Right lobe of liver (tissue), 4 donors: ENCODE measurements around the gene GOLGA6A.
"Not testable (repeated sequence)": the region's sequence is repeated elsewhere in the genome, so short reads cannot be mapped to it uniquely, and the experiment has no call there.

Experiments
- POLR2A ChIP-seq: fragments of 450-650 bp; IDR thresholded peaks from one replicate; pipeline ENCODE4 v1.6.1; 2017; ENCODE audit warnings: antibody characterized with exemption, mild to moderate bottlenecking
- TF ChIP-seq, protein P1 (sequence below), 4 donors: fragments of 200-600 bp in 3 of 4; fragments of 450-650 bp in 1 of 4; IDR thresholded peaks; one replicate each; pipeline versions ENCODE4 v1.5.1 to v1.8.0; 2016 to 2022; ENCODE audit warnings: antibody characterized with exemption in 4 of 4, mild to moderate bottlenecking in 2 of 4
- donor health status: DM: no; HTN: no; CAD: no.
- donor health status: DM: no; HTN: no; CAD: no.
- donor health status: DM: no; HTN: yes; CAD: no.

DNA sequence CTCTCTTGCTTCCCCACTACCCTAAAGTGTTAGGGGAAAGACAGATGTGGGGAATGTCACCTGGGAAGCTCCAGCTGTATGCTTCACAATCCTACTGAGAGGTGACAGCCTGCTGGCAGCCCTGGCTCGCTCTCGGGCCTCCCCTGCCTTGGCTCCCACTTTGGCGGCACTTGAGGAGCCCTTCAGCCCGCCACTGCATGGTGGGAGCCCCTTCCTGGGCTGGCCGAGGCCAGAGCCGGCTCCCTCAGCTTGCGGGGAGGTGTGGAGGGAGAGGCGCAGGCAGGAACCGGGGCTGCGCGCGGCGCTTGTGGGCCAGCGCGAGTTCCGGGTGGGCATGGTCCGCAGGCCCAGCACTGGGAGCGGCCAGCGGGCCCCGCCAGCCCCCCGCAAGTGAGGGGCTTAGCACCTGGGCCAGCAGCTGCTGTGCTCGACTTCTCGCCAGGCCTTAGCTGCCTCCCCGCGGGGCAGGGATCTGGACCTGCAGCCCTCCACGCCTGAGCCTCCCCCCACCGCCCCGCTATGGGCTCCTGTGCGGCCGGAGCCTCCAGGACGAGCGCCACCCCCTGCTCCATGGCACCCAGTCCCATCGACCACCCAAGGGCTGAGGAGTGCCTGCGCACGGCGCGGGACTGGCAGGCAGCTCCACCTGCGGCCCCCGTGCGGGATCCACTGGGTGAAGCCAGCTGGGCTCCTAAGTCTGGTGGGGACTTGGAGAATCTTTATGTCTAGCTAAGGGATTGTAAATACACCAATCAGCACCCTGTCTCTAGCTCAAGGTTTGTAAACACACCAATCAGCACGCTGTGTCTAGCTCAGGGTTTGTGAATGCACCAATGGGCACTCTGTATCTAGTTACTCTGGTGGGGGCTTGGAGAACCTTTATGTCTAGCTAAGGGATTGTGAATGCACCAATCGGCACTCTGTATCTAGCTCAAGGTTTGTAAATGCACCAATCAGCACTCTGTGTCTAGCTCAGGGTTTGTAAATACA lies 29.8 kb downstream of the GOLGA6A start:
- TF ChIP-seq, protein P1, sequence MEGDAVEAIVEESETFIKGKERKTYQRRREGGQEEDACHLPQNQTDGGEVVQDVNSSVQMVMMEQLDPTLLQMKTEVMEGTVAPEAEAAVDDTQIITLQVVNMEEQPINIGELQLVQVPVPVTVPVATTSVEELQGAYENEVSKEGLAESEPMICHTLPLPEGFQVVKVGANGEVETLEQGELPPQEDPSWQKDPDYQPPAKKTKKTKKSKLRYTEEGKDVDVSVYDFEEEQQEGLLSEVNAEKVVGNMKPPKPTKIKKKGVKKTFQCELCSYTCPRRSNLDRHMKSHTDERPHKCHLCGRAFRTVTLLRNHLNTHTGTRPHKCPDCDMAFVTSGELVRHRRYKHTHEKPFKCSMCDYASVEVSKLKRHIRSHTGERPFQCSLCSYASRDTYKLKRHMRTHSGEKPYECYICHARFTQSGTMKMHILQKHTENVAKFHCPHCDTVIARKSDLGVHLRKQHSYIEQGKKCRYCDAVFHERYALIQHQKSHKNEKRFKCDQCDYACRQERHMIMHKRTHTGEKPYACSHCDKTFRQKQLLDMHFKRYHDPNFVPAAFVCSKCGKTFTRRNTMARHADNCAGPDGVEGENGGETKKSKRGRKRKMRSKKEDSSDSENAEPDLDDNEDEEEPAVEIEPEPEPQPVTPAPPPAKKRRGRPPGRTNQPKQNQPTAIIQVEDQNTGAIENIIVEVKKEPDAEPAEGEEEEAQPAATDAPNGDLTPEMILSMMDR (IDR thresholded peaks at IDR 0.05) = not testable (repeated sequence)
- TF ChIP-seq POLR2A = not testable (repeated sequence)
